Lung (tissue), 12 donors: Measurements from ENCODE around the gene JDP2. TPM values are rescaled to one million over a fixed set of nuclear protein-coding genes. Genes with fewer than 3 reads are reported as not detected.
A peak's percentile ranks its signal among the peaks of the same experiment; 100 is the strongest.

Experiments
- ATAC-seq: fragments of 200-7000 bp; cut with Tn5 transposase; one replicate; pipeline ENCODE4 v1.9.1; 2020; ENCODE audit warnings: moderate number of reproducible peaks; ENCODE audit not compliant: insufficient read depth, low FRiP score
- DNase-seq, 3 donors: peaks; one replicate each; pipeline ENCODE4 v3.0.0-alpha.2; 2013 to 2017
- H3K27ac ChIP-seq, 2 donors: one replicate each; pipeline ENCODE4 v1.5.1; 2013; ENCODE audit warnings: mild to moderate bottlenecking in 2 of 2, moderate library complexity in 2 of 2, control low read depth in 1 of 2, inconsistent platforms in 1 of 2, low read depth in 1 of 2, low read length in 1 of 2
- H3K27me3 ChIP-seq, 3 donors: one replicate each; pipeline ENCODE4 v1.5.1; 2013; ENCODE audit warnings: low read length in 2 of 3; ENCODE audit not compliant: control insufficient read depth in 3 of 3, insufficient read depth in 3 of 3
- H3K36me3 ChIP-seq, 4 donors: one replicate each; pipeline ENCODE4 v1.5.1; 2013; ENCODE audit warnings: low read length in 4 of 4, mild to moderate bottlenecking in 1 of 4, moderate library complexity in 1 of 4; ENCODE audit not compliant: control insufficient read depth in 4 of 4, insufficient read depth in 4 of 4
- H3K4me1 ChIP-seq, 5 donors: one replicate each; pipeline ENCODE4 v1.5.1; 2013; ENCODE audit warnings: low read length in 5 of 5, mild to moderate bottlenecking in 2 of 5, moderate library complexity in 1 of 5; ENCODE audit not compliant: control insufficient read depth in 5 of 5, insufficient read depth in 5 of 5
- H3K4me3 ChIP-seq: one replicate; pipeline ENCODE4 v1.5.1; 2013; ENCODE audit warnings: mild to moderate bottlenecking, control low read depth, moderate library complexity
- H3K9ac ChIP-seq, 2 donors: one replicate each; pipeline ENCODE4 v1.5.1; 2013; ENCODE audit warnings: low read length in 2 of 2, control low read depth in 1 of 2; ENCODE audit not compliant: insufficient read depth in 1 of 2
- H3K9me3 ChIP-seq, 4 donors: one replicate each; pipeline ENCODE4 v1.5.1; 2013; ENCODE audit warnings: low read length in 3 of 4, mild to moderate bottlenecking in 1 of 4, moderate library complexity in 1 of 4; ENCODE audit not compliant: control insufficient read depth in 4 of 4, insufficient read depth in 3 of 4
- WGBS, 2 donors: extraction: QIAGEN DNeasy Blood & Tissue Kit; methylation state at CpG; one replicate each; pipeline ENCODE4 v1.1.7; 2013; 5-methylcytosine and 5-hydroxymethylcytosine counted together
- polyA plus RNA-seq, 2 donors: library from polyadenylated mRNA; stranded (reverse); fragments of 200-250 nt; gene quantifications; one replicate each; pipeline ENCODE4 v1.2.1, GENCODE V29; 2013
- total RNA-seq, 2 donors: library from RNA; depleted of rRNA in 1 of 2; stranded (reverse); fragments of >200 nt in 1 of 2; gene quantifications; one replicate each; pipeline ENCODE4 v1.2.1, GENCODE V29; 2014 to 2021
- TF ChIP-seq, protein P1 (sequence below): IDR thresholded peaks from 2 replicates; pipeline ENCODE4 v1.5.1; 2012; ENCODE audit warnings: mild to moderate bottlenecking; ENCODE audit errors: control extremely low read depth, extremely low read depth
- donor health status: control.
- donor health status: control.
- donor health status: Bipolar disorder and iron deficiency.
- donor health status: healthy.
- donor health status: DM: yes; HTN: yes; CAD: no.

JDP2 gene
- total and polyA plus RNA-seq, 4 donors: 34.8 to 88.9 (median 57.7) TPM

DNA sequence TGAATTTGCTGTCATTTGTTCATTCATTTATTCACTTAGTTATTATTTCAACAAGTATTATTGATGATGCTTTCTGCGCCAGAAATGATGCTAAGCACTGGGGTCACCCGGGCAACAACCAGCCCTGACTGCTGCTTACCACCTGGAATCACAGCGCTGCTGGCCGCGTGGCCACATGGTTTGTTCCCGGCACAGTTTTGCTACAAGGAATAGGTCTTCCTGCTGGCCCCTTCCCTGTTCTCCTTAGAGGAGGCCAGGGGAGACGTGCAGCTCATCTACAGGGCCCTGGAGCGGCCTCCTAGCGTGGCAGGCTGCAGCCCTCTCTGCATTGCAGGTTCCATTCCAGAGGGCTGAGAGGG, 7.0 kb downstream of the JDP2 start:
- Histone ChIP-seq H3K27me3 (no peaks in the 10 kb centered on the region), H3K9ac (no peak overlapping the region), H3K36me3 (peaks cover 14 to 41% (median 27%) of the 10 kb centered on the region in 4 donors), H3K9me3 (no peaks in the 10 kb centered on the region), H3K4me1 (peaks cover 13 to 57% (median 32%) of the 10 kb centered on the region in 5 donors), H3K27ac (no peak overlapping the region), H3K4me3 (no peak overlapping the region)
- no peak for ATAC-seq
- DNase-seq: no peak
- TF ChIP-seq, protein P1, sequence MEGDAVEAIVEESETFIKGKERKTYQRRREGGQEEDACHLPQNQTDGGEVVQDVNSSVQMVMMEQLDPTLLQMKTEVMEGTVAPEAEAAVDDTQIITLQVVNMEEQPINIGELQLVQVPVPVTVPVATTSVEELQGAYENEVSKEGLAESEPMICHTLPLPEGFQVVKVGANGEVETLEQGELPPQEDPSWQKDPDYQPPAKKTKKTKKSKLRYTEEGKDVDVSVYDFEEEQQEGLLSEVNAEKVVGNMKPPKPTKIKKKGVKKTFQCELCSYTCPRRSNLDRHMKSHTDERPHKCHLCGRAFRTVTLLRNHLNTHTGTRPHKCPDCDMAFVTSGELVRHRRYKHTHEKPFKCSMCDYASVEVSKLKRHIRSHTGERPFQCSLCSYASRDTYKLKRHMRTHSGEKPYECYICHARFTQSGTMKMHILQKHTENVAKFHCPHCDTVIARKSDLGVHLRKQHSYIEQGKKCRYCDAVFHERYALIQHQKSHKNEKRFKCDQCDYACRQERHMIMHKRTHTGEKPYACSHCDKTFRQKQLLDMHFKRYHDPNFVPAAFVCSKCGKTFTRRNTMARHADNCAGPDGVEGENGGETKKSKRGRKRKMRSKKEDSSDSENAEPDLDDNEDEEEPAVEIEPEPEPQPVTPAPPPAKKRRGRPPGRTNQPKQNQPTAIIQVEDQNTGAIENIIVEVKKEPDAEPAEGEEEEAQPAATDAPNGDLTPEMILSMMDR: no peak
- WGBS, 2 donors: 92 to 95% methylated on average over 9 of the region's 9 CpGs

DNA sequence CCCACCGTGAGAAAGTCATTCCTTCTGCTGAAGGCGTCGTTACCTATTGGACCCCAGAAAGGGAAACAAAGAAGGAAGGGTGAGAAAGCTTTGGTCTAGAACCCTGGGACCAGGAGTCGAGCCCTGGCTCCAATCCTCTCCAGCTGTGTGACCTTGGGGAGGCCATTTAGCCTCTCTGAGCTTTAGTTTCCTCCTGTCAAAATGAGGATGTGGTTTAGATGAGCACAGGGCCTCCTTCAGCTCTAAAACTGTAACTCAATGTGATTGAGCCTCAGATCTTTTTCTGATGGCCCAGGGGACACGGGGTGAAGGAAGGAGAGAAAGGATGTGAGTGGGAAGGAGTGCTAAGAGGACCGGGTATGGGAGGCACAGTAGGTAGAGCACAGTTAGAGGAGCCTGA, 7.7 kb downstream of the JDP2 start:
- H3K27ac ChIP-seq: peak overlapping the region in 1 of 2 donors; percentile 23
- H3K36me3 ChIP-seq: peaks cover 14 to 44% (median 28%) of the 10 kb centered on the region in 4 donors
- H3K4me1 ChIP-seq: peaks cover 10 to 56% (median 32%) of the 10 kb centered on the region in 5 donors
- WGBS, 2 donors: 78 to 79% methylated on average over 6 of the region's 6 CpGs
- no peaks in the 10 kb centered on the region for H3K9me3 ChIP-seq
- no peak overlapping the region for H3K9ac ChIP-seq
- TF ChIP-seq, protein P1: no peak
- no peak overlapping the region for H3K4me3 ChIP-seq
- H3K27me3 ChIP-seq: no peaks in the 10 kb centered on the region
- DNase-seq: no peak
- ATAC-seq: no peak

DNA sequence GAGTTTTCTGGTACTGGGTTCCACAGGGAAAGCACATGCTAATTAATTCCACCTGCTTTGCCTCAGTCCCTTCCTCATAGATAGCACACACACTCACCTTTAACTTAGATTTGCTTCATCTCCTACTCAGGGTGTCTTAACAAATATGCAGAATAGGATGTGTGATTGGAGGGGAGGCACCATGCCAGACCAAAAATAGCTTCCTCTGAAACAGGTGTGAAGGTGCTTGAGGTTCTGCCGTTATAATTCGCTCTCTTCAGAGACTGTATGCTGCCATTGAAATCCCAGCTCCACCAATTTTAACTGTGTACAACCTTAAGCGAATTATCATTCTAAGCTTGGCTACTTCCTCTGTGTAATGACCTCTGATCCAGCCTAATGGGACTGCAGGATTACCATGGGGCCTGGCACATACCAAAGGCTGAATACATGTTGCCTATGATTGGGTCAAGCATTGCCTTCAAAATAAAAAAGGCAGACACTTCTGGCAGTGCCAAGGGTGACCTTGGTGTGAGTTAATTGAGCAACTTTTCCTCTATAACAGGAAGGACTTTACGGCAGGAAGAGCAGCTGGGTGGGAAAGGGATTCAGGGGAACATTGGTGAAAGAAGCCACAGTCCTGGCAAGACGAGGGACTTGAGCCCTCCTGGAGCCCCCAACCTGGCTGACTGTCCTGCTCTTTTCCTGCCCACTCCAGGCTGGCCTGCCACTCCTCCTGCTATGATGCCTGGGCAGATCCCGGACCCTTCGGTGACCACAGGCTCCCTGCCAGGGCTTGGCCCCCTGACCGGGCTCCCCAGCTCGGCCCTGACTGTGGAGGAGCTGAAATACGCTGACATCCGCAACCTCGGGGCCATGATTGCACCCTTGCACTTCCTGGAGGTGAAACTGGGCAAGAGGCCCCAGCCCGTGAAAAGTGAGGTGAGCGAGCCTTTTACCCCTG, 9.7 kb downstream of the JDP2 start:
- DNase-seq (no peak), ATAC-seq (no peak)
- no peak overlapping the region for H3K9ac ChIP-seq
- TF ChIP-seq, protein P1: no peak
- H3K27me3 ChIP-seq: no peaks in the 10 kb centered on the region
- no peak overlapping the region for H3K27ac ChIP-seq
- peaks cover 4 to 57% (median 29%) of the 10 kb centered on the region in 5 donors for H3K4me1 ChIP-seq
- no peaks in the 10 kb centered on the region for H3K9me3 ChIP-seq
- 64 to 71% methylated on average over 14 of the region's 14 CpGs for WGBS, 2 donors
- peaks cover 15 to 51% (median 24%) of the 10 kb centered on the region in 4 donors for H3K36me3 ChIP-seq
- no peak overlapping the region for H3K4me3 ChIP-seq
